ENCODE measurements around the gene BET1. TPM values are rescaled to one million over a fixed set of nuclear protein-coding genes. Genes with fewer than 3 reads are reported as not detected.
A peak's percentile ranks its signal among the peaks of the same experiment; 100 is the strongest.

The BET1 gene
- total and polyA plus RNA-seq, 4 donors, result 17.6 to 45.4 (median 20.7) TPM

GRCh38 chr7:93945083-93945482 lies 59.1 kb downstream of the BET1 start:
- H3K9ac ChIP-seq (ENCODE audit: insufficient read depth in 1 of 2, low read length in 2 of 2), result no peak overlapping the region

GRCh38 chr7:93944673-93945072 lies 59.5 kb downstream of the BET1 start:
- Histone ChIP-seq H3K4me1 (ENCODE audit: control insufficient read depth in 5 of 5, insufficient read depth in 5 of 5, low read length in 5 of 5) (peaks cover 0 to 13% (median 3%) of the 10 kb centered on the region in 5 donors), H3K27ac (ENCODE audit: low read depth in 1 of 2, low read length in 1 of 2) (no peak overlapping the region), H3K9ac (ENCODE audit: insufficient read depth in 1 of 2, low read length in 2 of 2) (no peak overlapping the region), H3K27me3 (ENCODE audit: control insufficient read depth in 3 of 3, insufficient read depth in 3 of 3, low read length in 2 of 3) (no peaks in the 10 kb centered on the region), H3K4me3 (no peak overlapping the region), H3K9me3 (ENCODE audit: control insufficient read depth in 4 of 4, insufficient read depth in 3 of 4, low read length in 3 of 4) (peaks cover 0 to 3% (median 0%) of the 10 kb centered on the region in 4 donors), H3K36me3 (ENCODE audit: control insufficient read depth in 4 of 4, insufficient read depth in 4 of 4, low read length in 4 of 4) (no peaks in the 10 kb centered on the region)
- no peak for TF ChIP-seq CTCF (IDR thresholded peaks at IDR 0.05; ENCODE audit: control extremely low read depth, extremely low read depth)
- ATAC-seq (ENCODE audit: insufficient read depth, low FRiP score), result no peak
- WGBS, 2 donors, result 11 to 20% methylated on average over 1 of the region's 1 CpG
- DNase-seq, result peak in 2 of 3 donors; percentile 58 to 80

More at GRCh38 chr7:93945083-93945482, 59.1 kb downstream of the BET1 start:
- H3K27ac ChIP-seq (ENCODE audit: low read depth in 1 of 2, low read length in 1 of 2), result peak overlapping the region; percentile 81 to 85
- H3K4me3 ChIP-seq, result no peak overlapping the region
- H3K36me3 ChIP-seq (ENCODE audit: control insufficient read depth in 4 of 4, insufficient read depth in 4 of 4, low read length in 4 of 4), result no peaks in the 10 kb centered on the region
- peaks cover 0 to 3% (median 0%) of the 10 kb centered on the region in 4 donors for H3K9me3 ChIP-seq (ENCODE audit: control insufficient read depth in 4 of 4, insufficient read depth in 3 of 4, low read length in 3 of 4)
- no peaks in the 10 kb centered on the region for H3K27me3 ChIP-seq (ENCODE audit: control insufficient read depth in 3 of 3, insufficient read depth in 3 of 3, low read length in 2 of 3)
- TF ChIP-seq CTCF (IDR thresholded peaks at IDR 0.05; ENCODE audit: control extremely low read depth, extremely low read depth), result no peak
- ATAC-seq (ENCODE audit: insufficient read depth, low FRiP score) (no peak), DNase-seq (no peak)
- peaks cover 0 to 13% (median 3%) of the 10 kb centered on the region in 5 donors for H3K4me1 ChIP-seq (ENCODE audit: control insufficient read depth in 5 of 5, insufficient read depth in 5 of 5, low read length in 5 of 5)
- 13 to 53% methylated on average over 3 of the region's 3 CpGs for WGBS, 2 donors

GRCh38 chr7:93943816-93944540 lies 60.2 kb downstream of the BET1 start:
- peaks cover 0 to 13% (median 3%) of the 10 kb centered on the region in 5 donors for H3K4me1 ChIP-seq (ENCODE audit: control insufficient read depth in 5 of 5, insufficient read depth in 5 of 5, low read length in 5 of 5)
- no peaks in the 10 kb centered on the region for H3K27me3 ChIP-seq (ENCODE audit: control insufficient read depth in 3 of 3, insufficient read depth in 3 of 3, low read length in 2 of 3)
- TF ChIP-seq CTCF (IDR thresholded peaks at IDR 0.05; ENCODE audit: control extremely low read depth, extremely low read depth), result no peak
- 49 to 52% methylated on average over 4 of the region's 4 CpGs for WGBS, 2 donors
- H3K27ac ChIP-seq (ENCODE audit: low read depth in 1 of 2, low read length in 1 of 2), result peak overlapping the region; percentile 17 to 31
- ATAC-seq (ENCODE audit: insufficient read depth, low FRiP score) (no peak), DNase-seq (peak in 2 of 3 donors; percentile 22 to 27)
- no peak overlapping the region for H3K9ac ChIP-seq (ENCODE audit: insufficient read depth in 1 of 2, low read length in 2 of 2)
- H3K4me3 ChIP-seq, result no peak overlapping the region
- H3K9me3 ChIP-seq (ENCODE audit: control insufficient read depth in 4 of 4, insufficient read depth in 3 of 4, low read length in 3 of 4), result peaks cover 0 to 3% (median 0%) of the 10 kb centered on the region in 4 donors
- H3K36me3 ChIP-seq (ENCODE audit: control insufficient read depth in 4 of 4, insufficient read depth in 4 of 4, low read length in 4 of 4), result no peaks in the 10 kb centered on the region

Other genes starting within 250 kb of the BET1 start
- 1 to 10 TPM; 3.9 to 4.9 TPM for gene TFPI2, start 113.6 kb downstream of the BET1 start, total RNA-seq
- 10 to 100 TPM in 1 of 2 donors, 1 to 10 TPM in 1; 8.5 to 11.8 TPM for gene TFPI2, start 113.6 kb downstream of the BET1 start, polyA plus RNA-seq
- not detected for gene GNGT1, start 97.8 kb downstream of the BET1 start, total RNA-seq
- gene GNGT1, start 97.8 kb downstream of the BET1 start, polyA plus RNA-seq, result not detected
- 10 to 100 TPM; 18.4 to 31.8 TPM for gene GNG11, start 82.6 kb downstream of the BET1 start, total RNA-seq
- 10 to 100 TPM; 21.9 to 39.0 TPM for gene GNG11, start 82.6 kb downstream of the BET1 start, polyA plus RNA-seq